Lower leg skin (tissue), 3 donors: ENCODE results near the gene TMEM256.

Source experiments
- POLR2A ChIP-seq, 2 donors: fragments of 450-650 bp; IDR thresholded peaks; one replicate each; pipeline ENCODE4 v1.6.1; 2016 to 2017; ENCODE audit warnings: antibody characterized with exemption in 2 of 2, mild to moderate bottlenecking in 1 of 2, moderate library complexity in 1 of 2
- TF ChIP-seq, protein P1 (sequence below), 3 donors: fragments of 450-650 bp; IDR thresholded peaks; one replicate each; pipeline ENCODE4 v1.5.1; 2016; ENCODE audit warnings: antibody characterized with exemption in 3 of 3, mild to moderate bottlenecking in 3 of 3, moderate library complexity in 2 of 3

DNA sequence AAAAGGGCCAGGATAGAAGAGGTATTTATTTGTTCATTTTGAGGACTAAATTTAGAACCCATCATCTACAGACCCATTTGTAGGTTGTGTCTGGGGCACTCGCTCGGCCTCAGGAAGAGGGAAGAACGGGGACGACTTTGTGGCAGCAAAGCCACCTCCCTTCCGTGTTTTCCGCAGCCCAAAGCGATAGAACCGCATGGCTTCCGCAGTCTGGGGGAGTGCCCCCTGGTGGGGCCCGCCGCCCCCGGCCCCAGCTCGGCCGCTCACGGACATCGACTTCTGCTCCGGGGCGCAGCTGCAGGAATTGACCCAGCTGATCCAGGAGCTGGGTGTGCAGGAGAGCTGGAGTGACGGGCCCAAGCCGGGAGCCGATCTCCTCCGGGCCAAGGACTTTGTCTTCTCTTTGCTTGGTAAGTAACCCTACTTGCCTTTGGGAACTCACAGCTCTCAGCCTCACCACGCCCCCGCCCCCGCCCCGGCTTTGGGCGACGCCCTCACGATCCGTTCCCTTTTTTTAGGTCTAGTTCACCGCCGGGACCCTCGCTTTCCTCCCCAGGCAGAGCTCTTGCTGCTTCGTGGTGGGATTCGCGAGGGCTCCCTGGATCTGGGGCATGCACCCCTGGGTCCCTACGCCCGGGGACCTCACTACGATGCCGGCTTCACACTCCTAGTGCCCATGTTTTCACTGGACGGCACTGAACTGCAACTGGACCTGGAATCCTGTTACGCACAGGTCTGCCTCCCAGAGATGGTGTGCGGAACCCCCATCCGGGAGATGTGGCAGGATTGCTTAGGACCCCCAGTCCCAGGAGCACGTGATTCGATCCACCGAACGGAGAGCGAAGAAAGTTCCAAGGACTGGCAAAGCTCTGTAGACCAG, 32.0 kb upstream of the TMEM256 start:
- TF ChIP-seq, protein P1, sequence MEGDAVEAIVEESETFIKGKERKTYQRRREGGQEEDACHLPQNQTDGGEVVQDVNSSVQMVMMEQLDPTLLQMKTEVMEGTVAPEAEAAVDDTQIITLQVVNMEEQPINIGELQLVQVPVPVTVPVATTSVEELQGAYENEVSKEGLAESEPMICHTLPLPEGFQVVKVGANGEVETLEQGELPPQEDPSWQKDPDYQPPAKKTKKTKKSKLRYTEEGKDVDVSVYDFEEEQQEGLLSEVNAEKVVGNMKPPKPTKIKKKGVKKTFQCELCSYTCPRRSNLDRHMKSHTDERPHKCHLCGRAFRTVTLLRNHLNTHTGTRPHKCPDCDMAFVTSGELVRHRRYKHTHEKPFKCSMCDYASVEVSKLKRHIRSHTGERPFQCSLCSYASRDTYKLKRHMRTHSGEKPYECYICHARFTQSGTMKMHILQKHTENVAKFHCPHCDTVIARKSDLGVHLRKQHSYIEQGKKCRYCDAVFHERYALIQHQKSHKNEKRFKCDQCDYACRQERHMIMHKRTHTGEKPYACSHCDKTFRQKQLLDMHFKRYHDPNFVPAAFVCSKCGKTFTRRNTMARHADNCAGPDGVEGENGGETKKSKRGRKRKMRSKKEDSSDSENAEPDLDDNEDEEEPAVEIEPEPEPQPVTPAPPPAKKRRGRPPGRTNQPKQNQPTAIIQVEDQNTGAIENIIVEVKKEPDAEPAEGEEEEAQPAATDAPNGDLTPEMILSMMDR (IDR thresholded peaks at IDR 0.05): no peak
- no peak for TF ChIP-seq POLR2A (IDR thresholded peaks at IDR 0.05)
